H1 (cell line): ENCODE data around the gene ATE1. TPM values are rescaled to one million over a fixed set of nuclear protein-coding genes. Genes with fewer than 3 reads are reported as not detected.

Experiments
- CTCF ChIA-PET: fragments of 300-600 bp; sonication (Branson Sonifier 250); formaldehyde crosslinking; loops from one replicate; lab custom pipeline; 2021; ENCODE audit not compliant: partially characterized antibody; lab: Charles Lee
- POLR2A ChIA-PET: fragments of 300-600 bp; sonication (Branson Sonifier 250); formaldehyde crosslinking; loops from one replicate; lab custom pipeline; 2021; ENCODE audit warnings: inconsistent platforms; ENCODE audit not compliant: partially characterized antibody; lab: Charles Lee
- DNase-seq, 2 experiments: peaks; one replicate each; pipeline versions ENCODE4 v3.0.0 to v3.0.0-alpha.2; 2010 to 2022; ENCODE audit warnings: low spot score in 2 of 2, low read depth in 1 of 2, mixed read lengths in 1 of 2
- FAIRE-seq: peaks from 2 replicates; lab custom pipeline; 2011; peaks lifted over from hg19 to GRCh38; lab: Jason Lieb, UNC
- H2AFZ ChIP-seq: 2 replicates; pipeline ENCODE4 v1.8.1; 2012; ENCODE audit warnings: low read length, inconsistent platforms
- H2AK5ac ChIP-seq: 2 replicates; pipeline ENCODE4 v1.6.1; 2013; ENCODE audit warnings: low read depth, low read length
- H2BK120ac ChIP-seq: replicated peaks from 2 replicates; pipeline ENCODE3; 2013; ENCODE audit warnings: low read depth, low read length, inconsistent platforms
- H2BK12ac ChIP-seq: 2 replicates; pipeline ENCODE4 v1.6.1; 2013; ENCODE audit warnings: low read depth, low read length
- H2BK15ac ChIP-seq: 2 replicates; pipeline ENCODE4 v1.6.1; 2013; ENCODE audit warnings: low read length
- H2BK20ac ChIP-seq: 2 replicates; pipeline ENCODE4 v1.6.1; 2013; ENCODE audit warnings: low read length
- H2BK5ac ChIP-seq: 2 replicates; pipeline ENCODE4 v1.6.1; 2013; ENCODE audit warnings: low read depth, low read length
- H3K14ac ChIP-seq: 2 replicates; pipeline ENCODE4 v1.6.1; 2013; ENCODE audit warnings: inconsistent platforms; ENCODE audit not compliant: insufficient read length
- H3K18ac ChIP-seq: 2 replicates; pipeline ENCODE4 v1.6.1; 2013; ENCODE audit warnings: low read length; ENCODE audit errors: extremely low read depth
- H3K23ac ChIP-seq: 2 replicates; pipeline ENCODE4 v1.6.1; 2013; ENCODE audit warnings: inconsistent platforms; ENCODE audit not compliant: insufficient read length
- H3K23me2 ChIP-seq: 2 replicates; pipeline ENCODE4 v1.6.1; 2013; ENCODE audit warnings: low read depth, low read length
- H3K27ac ChIP-seq: 2 replicates; pipeline ENCODE4 v1.6.1; 2011; ENCODE audit warnings: low read depth, low read length, inconsistent platforms
- H3K27me3 ChIP-seq, 4 experiments: replicated peaks in 1 of 4; 1 replicate in 1 of 4; 2 replicates in 3 of 4; pipeline versions ENCODE4 v1.6.1 to v1.8.1; 2011 to 2013; ENCODE audit warnings: low read length in 3 of 4, mild to moderate bottlenecking in 3 of 4, inconsistent platforms in 2 of 4, mixed read lengths in 2 of 4, moderate library complexity in 1 of 4; ENCODE audit not compliant: control insufficient read depth in 3 of 4, insufficient read depth in 3 of 4; ENCODE audit errors: extremely low read depth in 1 of 4
- H3K36me3 ChIP-seq, 4 experiments: 2 replicates each; pipeline versions ENCODE4 v1.6.1 to v1.8.1; 2011 to 2013; ENCODE audit warnings: mild to moderate bottlenecking in 4 of 4, low read length in 3 of 4, moderate library complexity in 2 of 4, control low read depth in 1 of 4, inconsistent platforms in 1 of 4; ENCODE audit not compliant: insufficient read depth in 4 of 4, control insufficient read depth in 2 of 4
- H3K4ac ChIP-seq: replicated peaks from 2 replicates; pipeline ENCODE3; 2013; ENCODE audit warnings: low read length, low read depth, mixed read lengths, inconsistent platforms; ENCODE audit not compliant: insufficient read length
- H3K4me1 ChIP-seq, 4 experiments: replicated peaks in 1 of 4; 1 replicate in 1 of 4; 2 replicates in 3 of 4; pipeline versions ENCODE4 v1.6.1 to v1.8.1; 2011 to 2013; ENCODE audit warnings: low read length in 3 of 4, inconsistent platforms in 2 of 4, mixed read lengths in 1 of 4; ENCODE audit not compliant: insufficient read depth in 4 of 4, control insufficient read depth in 3 of 4
- H3K4me2 ChIP-seq, 2 experiments: 2 replicates each; pipeline versions ENCODE4 v1.6.1 to v1.8.1; 2011 to 2013; ENCODE audit warnings: low read depth in 2 of 2, low read length in 2 of 2, control low read depth in 1 of 2, inconsistent platforms in 1 of 2, mild to moderate bottlenecking in 1 of 2; ENCODE audit not compliant: insufficient read depth in 1 of 2
- H3K4me3 ChIP-seq, 4 experiments: fragments of 200-600, 300-600 bp in 1 of 4; sonication (generic), shearing (Covaris generic), sonication (Bioruptor Twin) in 1 of 4; 2 replicates each; pipeline versions ENCODE4 v1.5.1 to v1.8.1; 2011 to 2016; ENCODE audit warnings: low read length in 4 of 4, low read depth in 3 of 4, control low read depth in 2 of 4, inconsistent platforms in 2 of 4, mild to moderate bottlenecking in 2 of 4, mixed read lengths in 1 of 4, moderate library complexity in 1 of 4; ENCODE audit not compliant: insufficient read depth in 2 of 4; ENCODE audit errors: extremely low read depth in 1 of 4
- H3K56ac ChIP-seq: replicated peaks from 2 replicates; pipeline ENCODE3; 2013; ENCODE audit warnings: low read depth, mild to moderate bottlenecking, mixed read lengths, low read length, inconsistent platforms; ENCODE audit not compliant: insufficient read length
- H3K79me1 ChIP-seq: 2 replicates; pipeline ENCODE4 v1.6.1; 2013; ENCODE audit warnings: low read depth, low read length, control low read depth
- H3K79me2 ChIP-seq, 2 experiments: 2 replicates each; pipeline versions ENCODE4 v1.6.1 to v1.8.1; 2012 to 2013; ENCODE audit warnings: low read length in 2 of 2, mild to moderate bottlenecking in 2 of 2, inconsistent platforms in 1 of 2; ENCODE audit not compliant: insufficient read depth in 2 of 2, control insufficient read depth in 1 of 2
- H3K9ac ChIP-seq, 4 experiments: replicated peaks in 1 of 4; 1 replicate in 1 of 4; 2 replicates in 3 of 4; pipeline versions ENCODE4 v1.6.1 to v1.8.1; 2011 to 2013; ENCODE audit warnings: low read depth in 3 of 4, low read length in 3 of 4, control low read depth in 2 of 4, mild to moderate bottlenecking in 2 of 4, moderate library complexity in 2 of 4, inconsistent platforms in 1 of 4; ENCODE audit errors: extremely low read depth in 1 of 4
- H3K9me3 ChIP-seq, 2 experiments: 2 replicates each; pipeline versions ENCODE4 v1.6.1 to v1.8.1; 2012 to 2013; ENCODE audit warnings: mild to moderate bottlenecking in 2 of 2, moderate library complexity in 2 of 2, control low read depth in 1 of 2, inconsistent platforms in 1 of 2, low read depth in 1 of 2, low read length in 1 of 2, mixed read lengths in 1 of 2; ENCODE audit not compliant: insufficient read depth in 2 of 2
- H4K20me1 ChIP-seq, 2 experiments: replicated peaks in 1 of 2; 2 replicates each; pipeline versions ENCODE3 to v1.8.1; 2011 to 2013; ENCODE audit warnings: inconsistent platforms in 2 of 2, low read length in 2 of 2, mild to moderate bottlenecking in 1 of 2; ENCODE audit not compliant: insufficient read depth in 2 of 2, control insufficient read depth in 1 of 2
- H4K5ac ChIP-seq: 2 replicates; pipeline ENCODE4 v1.6.1; 2013; ENCODE audit warnings: low read length, low read depth, mixed read lengths, inconsistent platforms; ENCODE audit not compliant: insufficient read length
- H4K8ac ChIP-seq: 2 replicates; pipeline ENCODE4 v1.8.0; 2013; ENCODE audit warnings: mild to moderate bottlenecking, moderate library complexity, low read length, inconsistent platforms; ENCODE audit not compliant: insufficient read depth; ENCODE audit errors: extremely low read depth
- H4K91ac ChIP-seq: replicated peaks from 2 replicates; pipeline ENCODE3; 2013; ENCODE audit warnings: low read length, mixed read lengths, inconsistent platforms; ENCODE audit not compliant: insufficient read length
- BRCA1 ChIP-seq: IDR thresholded peaks from 2 replicates; pipeline ENCODE4 v1.6.1; 2012; ENCODE audit warnings: low read depth, low read length, improper control_type of control experiment
- CBX8 ChIP-seq: fragments of 300-800, 300-1000 bp; sonication (generic); IDR thresholded peaks from 2 replicates; pipeline ENCODE4 v1.7.1; 2016; ENCODE audit warnings: low read depth, low read length, borderline replicate concordance
- CTCF ChIP-seq, 3 experiments: IDR thresholded peaks; 1 replicate in 2 of 3; 2 replicates in 1 of 3; pipeline versions ENCODE4 v1.5.1 to v1.6.1; 2011; ENCODE audit warnings: low read length in 3 of 3, mild to moderate bottlenecking in 3 of 3, inconsistent platforms in 2 of 3, low read depth in 1 of 3, moderate library complexity in 1 of 3; ENCODE audit not compliant: insufficient read depth in 1 of 3; ENCODE audit errors: control extremely low read depth in 1 of 3
- EGR1 ChIP-seq: IDR thresholded peaks from 2 replicates; pipeline ENCODE4 v1.6.1; 2011; ENCODE audit warnings: low read depth, low read length, borderline replicate concordance
- HDAC2 ChIP-seq, 2 experiments: fragments of 300-600 bp in 1 of 2; sonication (generic) in 1 of 2; IDR thresholded peaks; 2 replicates each; pipeline ENCODE4 v1.6.1; 2011 to 2012; ENCODE audit warnings: low read depth in 2 of 2, low read length in 2 of 2, mild to moderate bottlenecking in 2 of 2, moderate library complexity in 2 of 2, borderline replicate concordance in 1 of 2, inconsistent platforms in 1 of 2
- JUND ChIP-seq: IDR thresholded peaks from 2 replicates; pipeline ENCODE4 v1.6.1; 2011; ENCODE audit warnings: mild to moderate bottlenecking, improper control_type of control experiment, low read length
- MAFK ChIP-seq: IDR thresholded peaks from 2 replicates; pipeline ENCODE4 v1.6.1; 2012; ENCODE audit warnings: low read depth, mild to moderate bottlenecking, improper control_type of control experiment, low read length
- PHF8 ChIP-seq: fragments of 200-600 bp; sonication (generic); conservative IDR thresholded peaks from 2 replicates; pipeline ENCODE4 v1.7.1; 2012; ENCODE audit warnings: low read depth, mild to moderate bottlenecking, inconsistent platforms, low read length, moderate library complexity
- SIRT6 ChIP-seq: IDR thresholded peaks from one replicate; pipeline ENCODE4 v1.7.1; 2012; ENCODE audit warnings: low read length, inconsistent platforms
- SP1 ChIP-seq: IDR thresholded peaks from 2 replicates; pipeline ENCODE4 v1.6.1; 2011; ENCODE audit warnings: low read depth, low read length
- WGBS, 2 experiments: shearing (Covaris generic) in 1 of 2; methylation state at CpG; one replicate each; pipeline versions ENCODE4 v1.1.6 to v1.1.7; 2013 to 2015; ENCODE audit warnings: low lambda C conversion rate in 2 of 2, mixed read lengths in 2 of 2, inconsistent platforms in 1 of 2, low coverage in 1 of 2, missing lambda C conversion rate in 1 of 2; ENCODE audit not compliant: insufficient replicate concordance in 2 of 2, insufficient coverage in 1 of 2, insufficient read length in 1 of 2; ENCODE audit errors: extremely low coverage in 1 of 2, missing lambda C conversion rate in 1 of 2; 5-methylcytosine and 5-hydroxymethylcytosine counted together
- polyA plus RNA-seq, 7 experiments: library from polyadenylated mRNA; depleted of rRNA in 3 of 7; stranded (reverse) in 5 of 7; unstranded in 2 of 7; fragments of >200 nt in 5 of 7; fragments of 200-250 nt in 2 of 7; gene quantifications; 1 replicate in 5 of 7; 2 replicates in 1 of 7; 4 replicates in 1 of 7; pipeline versions ENCODE4 v1.2.1 to v1.2.3, GENCODE V29; 2011 to 2013; ENCODE audit warnings: missing spikeins in 2 of 7, mixed read lengths in 2 of 7
- total RNA-seq: library from RNA; stranded (reverse); fragmentation: NEBNext Ultra II Directional; extraction: Animal tissue kit (Norgen Biotek cat#: 25700); gene quantifications from 2 replicates; pipeline ENCODE4 v1.2.1, GENCODE V29; 2021
- TF ChIP-seq, protein P1 (sequence below): IDR thresholded peaks from 2 replicates; pipeline ENCODE4 v1.6.1; 2012; ENCODE audit warnings: inconsistent platforms

ATE1 gene
- total and polyA plus RNA-seq, 2 of the 8 experiments (the other 6 are each of a cell fraction or from before 2014, with no cell fraction given), result 8.8 to 26.9 TPM

DNA sequence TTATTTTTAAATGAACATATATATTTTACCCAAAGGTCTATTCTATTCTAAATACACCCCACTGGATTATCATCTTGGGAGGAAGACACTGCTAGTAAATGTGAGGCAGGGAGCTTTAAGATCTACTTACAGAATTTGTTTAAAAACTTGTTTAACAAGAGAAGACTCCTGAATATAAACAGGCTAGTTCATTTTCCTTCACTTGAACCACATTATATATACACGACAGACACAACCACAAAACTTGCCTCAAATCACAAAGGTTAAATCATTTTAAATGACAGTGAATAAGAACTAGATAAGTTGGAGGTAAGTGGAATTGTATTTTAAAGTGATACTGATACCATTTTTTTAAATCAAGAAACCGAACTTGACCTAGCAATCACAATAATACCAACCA is 109.2 kb downstream of the ATE1 start:
- no peak overlapping the region for H2AFZ ChIP-seq
- no peak overlapping the region for H4K91ac ChIP-seq
- H2BK120ac ChIP-seq, result no peak overlapping the region
- H3K23ac ChIP-seq, result no peak overlapping the region
- H4K8ac ChIP-seq, result no peak overlapping the region
- H3K9ac ChIP-seq, result no peak overlapping the region
- no peaks in the 10 kb centered on the region for H3K79me2 ChIP-seq
- no peak overlapping the region for H4K5ac ChIP-seq
- 42% methylated on average over 2 of the region's 2 CpGs; no CpG with 5 or more reads in 1 of the 2 experiments for WGBS, 2 experiments
- H3K36me3 ChIP-seq, result no peaks in the 10 kb centered on the region; a peak in 2 of 8 replicates
- FAIRE-seq (no peak), DNase-seq (no peak)
- no peaks in the 10 kb centered on the region for H3K79me1 ChIP-seq
- no peak overlapping the region for H3K56ac ChIP-seq
- H3K9me3 ChIP-seq, result no peaks in the 10 kb centered on the region
- no peak overlapping the region for H3K18ac ChIP-seq
- ChIA-PET POLR2A (no interaction called here), CTCF (interaction anchor here (1.1 to 1.7 kb wide), 2 partner anchors 9 to 68 kb away, joined by 4 read pairs; no protein-coding TSS in a partner anchor)
- H4K20me1 ChIP-seq, result no peaks in the 10 kb centered on the region
- no peak overlapping the region for H2BK20ac ChIP-seq
- H2BK5ac ChIP-seq, result no peak overlapping the region
- H3K27ac ChIP-seq, result no peak overlapping the region
- H2BK15ac ChIP-seq, result no peak overlapping the region
- no peaks in the 10 kb centered on the region; a peak in 1 of 7 replicates for H3K4me1 ChIP-seq
- H3K14ac ChIP-seq, result no peak overlapping the region
- H2AK5ac ChIP-seq, result no peak overlapping the region
- H3K23me2 ChIP-seq, result no peaks in the 10 kb centered on the region
- H3K27me3 ChIP-seq, result no peaks in the 10 kb centered on the region
- no peak overlapping the region for H3K4ac ChIP-seq
- no peak overlapping the region for H3K4me3 ChIP-seq
- H3K4me2 ChIP-seq, result no peak overlapping the region
- H2BK12ac ChIP-seq, result no peak overlapping the region
- TF ChIP-seq BRCA1, result no peak
- TF ChIP-seq, protein P1, sequence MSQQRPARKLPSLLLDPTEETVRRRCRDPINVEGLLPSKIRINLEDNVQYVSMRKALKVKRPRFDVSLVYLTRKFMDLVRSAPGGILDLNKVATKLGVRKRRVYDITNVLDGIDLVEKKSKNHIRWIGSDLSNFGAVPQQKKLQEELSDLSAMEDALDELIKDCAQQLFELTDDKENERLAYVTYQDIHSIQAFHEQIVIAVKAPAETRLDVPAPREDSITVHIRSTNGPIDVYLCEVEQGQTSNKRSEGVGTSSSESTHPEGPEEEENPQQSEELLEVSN, result no peak
- TF ChIP-seq PHF8, result no peak
- TF ChIP-seq HDAC2 (IDR thresholded peaks at IDR 0.05; ENCODE audit: borderline replicate concordance in 1 of 2, low read depth in 2 of 2, low read length in 2 of 2), result no peak
- no peak for TF ChIP-seq CBX8
- no peak for TF ChIP-seq MAFK
- no peak for TF ChIP-seq JUND
- no peak for TF ChIP-seq CTCF (IDR thresholded peaks at IDR 0.05; ENCODE audit: control extremely low read depth in 1 of 3, insufficient read depth in 1 of 3, low read depth in 1 of 3, low read length in 3 of 3)
- no peak for TF ChIP-seq SP1
- TF ChIP-seq SIRT6, result no peak
- no peak for TF ChIP-seq EGR1
